Neuronal stem cell (in vitro differentiated cells): ENCODE measurements around the gene KCNE2.
"Not testable (repeated sequence)": the region's sequence is repeated elsewhere in the genome, so short reads cannot be mapped to it uniquely, and the experiment has no call there.

Experiments
- DNase-seq: peaks from one replicate; pipeline ENCODE4 v3.0.0-alpha.2; 2013; ENCODE audit warnings: low spot score
- H2AFZ ChIP-seq: one replicate; pipeline ENCODE4 v1.6.1; 2013; ENCODE audit warnings: mild to moderate bottlenecking, low read length, inconsistent platforms
- H2AK5ac ChIP-seq: 2 replicates; pipeline ENCODE4 v1.6.1; 2013; ENCODE audit warnings: low read depth, mild to moderate bottlenecking, inconsistent platforms, low read length, moderate library complexity, mixed read lengths
- H2BK120ac ChIP-seq: 2 replicates; pipeline ENCODE4 v1.6.1; 2013; ENCODE audit warnings: low read depth, mild to moderate bottlenecking, inconsistent platforms, low read length, moderate library complexity, mixed read lengths
- H2BK12ac ChIP-seq: one replicate; pipeline ENCODE4 v1.6.1; 2013; ENCODE audit warnings: low read length, inconsistent platforms
- H2BK15ac ChIP-seq: 2 replicates; pipeline ENCODE4 v1.6.1; 2013; ENCODE audit warnings: mild to moderate bottlenecking, low read length, inconsistent platforms, mixed read lengths
- H2BK5ac ChIP-seq: one replicate; pipeline ENCODE4 v1.6.1; 2013; ENCODE audit warnings: inconsistent platforms, mild to moderate bottlenecking, low read length, moderate library complexity
- H3K14ac ChIP-seq: one replicate; pipeline ENCODE4 v1.6.1; 2013; ENCODE audit warnings: low read length, inconsistent platforms
- H3K18ac ChIP-seq: 2 replicates; pipeline ENCODE4 v1.6.1; 2013; ENCODE audit warnings: low read length, inconsistent platforms
- H3K23ac ChIP-seq: 2 replicates; pipeline ENCODE4 v1.6.1; 2013; ENCODE audit warnings: low read depth, mild to moderate bottlenecking, mixed read lengths, low read length, inconsistent platforms; ENCODE audit not compliant: poor library complexity
- H3K27ac ChIP-seq: replicated peaks from 3 replicates; pipeline ENCODE4 v1.5.1; 2013; ENCODE audit warnings: low read length, inconsistent platforms
- H3K27me3 ChIP-seq, 3 experiments: 2 replicates each; pipeline ENCODE4 v1.6.1; 2013; ENCODE audit warnings: low read length in 3 of 3, mild to moderate bottlenecking in 2 of 3, inconsistent platforms in 1 of 3, low read depth in 1 of 3, mixed read lengths in 1 of 3, moderate library complexity in 1 of 3; ENCODE audit not compliant: control insufficient read depth in 3 of 3, insufficient read depth in 3 of 3
- H3K36me3 ChIP-seq, 2 donors: replicated peaks in 1 of 2; 2 replicates each; pipeline ENCODE4 v1.6.1; 2013; ENCODE audit warnings: low read length in 2 of 2; ENCODE audit not compliant: control insufficient read depth in 2 of 2, insufficient read depth in 2 of 2
- H3K4ac ChIP-seq: 2 replicates; pipeline ENCODE4 v1.6.1; 2013; ENCODE audit warnings: inconsistent platforms, mild to moderate bottlenecking, low read length, moderate library complexity
- H3K4me1 ChIP-seq, 2 donors: 1 replicate in 1 of 2; 2 replicates in 1 of 2; pipeline ENCODE4 v1.6.1; 2013; ENCODE audit warnings: low read length in 2 of 2, low read depth in 1 of 2; ENCODE audit not compliant: control insufficient read depth in 2 of 2, insufficient read depth in 1 of 2
- H3K4me2 ChIP-seq: one replicate; pipeline ENCODE4 v1.6.1; 2013; ENCODE audit warnings: mild to moderate bottlenecking, low read length, inconsistent platforms; ENCODE audit not compliant: insufficient read depth, poor library complexity, severe bottlenecking
- H3K4me3 ChIP-seq, 2 donors: 2 replicates each; pipeline ENCODE4 v1.5.1; 2013; ENCODE audit warnings: low read length in 2 of 2, mild to moderate bottlenecking in 2 of 2, inconsistent platforms in 1 of 2, moderate library complexity in 1 of 2
- H3K79me1 ChIP-seq: one replicate; pipeline ENCODE4 v1.6.1; 2013; ENCODE audit warnings: low read depth, mild to moderate bottlenecking, inconsistent platforms, low read length, moderate library complexity
- H3K9ac ChIP-seq: one replicate; pipeline ENCODE4 v1.6.1; 2013; ENCODE audit warnings: mild to moderate bottlenecking, low read depth, low read length, inconsistent platforms; ENCODE audit not compliant: poor library complexity
- H3K9me3 ChIP-seq, 2 donors: replicated peaks in 1 of 2; 2 replicates each; pipeline versions ENCODE3 to v1.6.1; 2013; ENCODE audit warnings: low read length in 2 of 2, mild to moderate bottlenecking in 2 of 2, inconsistent platforms in 1 of 2, low read depth in 1 of 2, mixed read lengths in 1 of 2, moderate library complexity in 1 of 2; ENCODE audit not compliant: control insufficient read depth in 2 of 2, insufficient read depth in 1 of 2
- H4K8ac ChIP-seq: one replicate; pipeline ENCODE4 v1.6.1; 2013; ENCODE audit warnings: low read depth, mild to moderate bottlenecking, inconsistent platforms, low read length, moderate library complexity
- H4K91ac ChIP-seq: one replicate; pipeline ENCODE4 v1.6.1; 2013; ENCODE audit warnings: low read length, low read depth, mild to moderate bottlenecking, inconsistent platforms; ENCODE audit not compliant: poor library complexity
- WGBS, 2 donors: extraction: QIAGEN DNeasy Blood & Tissue Kit; methylation state at CpG; one replicate each; pipeline ENCODE4 v1.1.7; 2013; ENCODE audit warnings: missing lambda C conversion rate in 2 of 2, mixed read lengths in 1 of 2; ENCODE audit not compliant: insufficient read length in 2 of 2, insufficient replicate concordance in 1 of 2; ENCODE audit errors: extremely low coverage in 2 of 2; 5-methylcytosine and 5-hydroxymethylcytosine counted together

KCNE2 gene

GRCh38 chr21:34400522-34400921 lies 36.7 kb downstream of the KCNE2 start:
- H3K27ac ChIP-seq, result not testable (repeated sequence)

GRCh38 chr21:34404742-34405141 lies 40.9 kb downstream of the KCNE2 start:
- H3K14ac ChIP-seq, H3K4me1 ChIP-seq, H3K4ac ChIP-seq, H4K8ac ChIP-seq, H2BK120ac ChIP-seq, H2BK15ac ChIP-seq, H3K23ac ChIP-seq, H4K91ac ChIP-seq, H3K27ac ChIP-seq, H3K79me1 ChIP-seq, H2AFZ ChIP-seq, H3K18ac ChIP-seq, H3K27me3 ChIP-seq, DNase-seq, H2BK5ac ChIP-seq, H3K9me3 ChIP-seq, H3K4me2 ChIP-seq, H2BK12ac ChIP-seq, H3K9ac ChIP-seq, H3K4me3 ChIP-seq, H2AK5ac ChIP-seq, H3K36me3 ChIP-seq: not testable (repeated sequence)
- no CpG with 5 or more reads among the region's 5 CpGs for whole genome bisulfite sequencing, 2 donors

More at GRCh38 chr21:34400522-34400921, 36.7 kb downstream of the KCNE2 start:
- H3K27me3 ChIP-seq, H3K4ac ChIP-seq, H3K23ac ChIP-seq, H3K79me1 ChIP-seq, H2BK15ac ChIP-seq, H3K14ac ChIP-seq, H3K9ac ChIP-seq, H4K8ac ChIP-seq, H3K18ac ChIP-seq, H4K91ac ChIP-seq, H2BK5ac ChIP-seq, H3K9me3 ChIP-seq, H3K4me1 ChIP-seq, H3K4me2 ChIP-seq, H2AK5ac ChIP-seq, H3K36me3 ChIP-seq, H2AFZ ChIP-seq, H3K4me3 ChIP-seq, H2BK120ac ChIP-seq, DNase-seq, H2BK12ac ChIP-seq: not testable (repeated sequence)
- WGBS, 2 donors, result no CpG with 5 or more reads among the region's 5 CpGs

GRCh38 chr21:34405686-34406085 lies 41.9 kb downstream of the KCNE2 start:
- not testable (repeated sequence) for H3K27ac ChIP-seq, H2AK5ac ChIP-seq, H3K23ac ChIP-seq, H2AFZ ChIP-seq, H2BK5ac ChIP-seq, H4K91ac ChIP-seq, H4K8ac ChIP-seq, H2BK120ac ChIP-seq, H3K9ac ChIP-seq, H3K4me1 ChIP-seq, H3K14ac ChIP-seq, H3K79me1 ChIP-seq, H2BK12ac ChIP-seq, H3K4ac ChIP-seq, H3K4me3 ChIP-seq, DNase-seq, H3K36me3 ChIP-seq, H2BK15ac ChIP-seq, H3K9me3 ChIP-seq, H3K18ac ChIP-seq, H3K27me3 ChIP-seq, H3K4me2 ChIP-seq
- WGBS, 2 donors, result no CpG with 5 or more reads among the region's 2 CpGs

GRCh38 chr21:34406102-34406501 lies 42.3 kb downstream of the KCNE2 start:
- H2AK5ac ChIP-seq, H3K4ac ChIP-seq, H3K79me1 ChIP-seq, H3K4me3 ChIP-seq, H2BK120ac ChIP-seq, DNase-seq, H2AFZ ChIP-seq, H2BK15ac ChIP-seq, H3K27ac ChIP-seq, H3K36me3 ChIP-seq, H2BK5ac ChIP-seq, H3K9ac ChIP-seq, H2BK12ac ChIP-seq, H3K9me3 ChIP-seq, H4K8ac ChIP-seq, H3K18ac ChIP-seq, H3K27me3 ChIP-seq, H3K4me1 ChIP-seq, H3K23ac ChIP-seq, H4K91ac ChIP-seq, H3K4me2 ChIP-seq, H3K14ac ChIP-seq: not testable (repeated sequence)
- WGBS, 2 donors, result no CpG with 5 or more reads among the region's 6 CpGs
